Neural cell (in vitro differentiated cells): ENCODE data around the gene LYPD6B. TPM values are rescaled to one million over a fixed set of nuclear protein-coding genes. Genes with fewer than 3 reads are reported as not detected.

Source experiments
- H2AFZ ChIP-seq: fragments of 200-600, 300-800 bp; sonication (generic), shearing (Covaris generic); 2 replicates; pipeline ENCODE4 v1.6.0; 2014; ENCODE audit warnings: low read depth, mild to moderate bottlenecking, antibody characterized with exemption, low read length, moderate library complexity
- H3F3A ChIP-seq: fragments of 200-600 bp; shearing (Covaris generic); 2 replicates; pipeline ENCODE4 v1.6.1; 2016; ENCODE audit warnings: mild to moderate bottlenecking, moderate library complexity, mixed read lengths, antibody characterized with exemption, low read length; ENCODE audit not compliant: insufficient read depth, poor library complexity, severe bottlenecking
- H3K27ac ChIP-seq: fragments of 200-600, 300-800 bp; sonication (generic), shearing (Covaris generic); 2 replicates; pipeline ENCODE4 v1.5.1; 2014; ENCODE audit warnings: mild to moderate bottlenecking, low read length, moderate library complexity
- H3K27me3 ChIP-seq: fragments of 300-800, 200-600 bp; sonication (generic), shearing (Covaris generic); 2 replicates; pipeline ENCODE4 v1.6.0; 2014; ENCODE audit warnings: mild to moderate bottlenecking, low read depth, low read length, moderate library complexity; ENCODE audit not compliant: insufficient read depth
- H3K36me3 ChIP-seq: fragments of 300-800, 200-600 bp; sonication (generic), shearing (Covaris generic); 2 replicates; pipeline ENCODE4 v1.5.1; 2014; ENCODE audit warnings: mild to moderate bottlenecking, antibody characterized with exemption, low read length, moderate library complexity; ENCODE audit not compliant: insufficient read depth
- H3K4me2 ChIP-seq: fragments of 300-800, 200-600 bp; sonication (generic), shearing (Covaris generic); 2 replicates; pipeline ENCODE4 v1.6.0; 2014; ENCODE audit warnings: mild to moderate bottlenecking, low read length
- H3K4me3 ChIP-seq: fragments of 300-800, 200-600 bp; sonication (generic), shearing (Covaris generic); 2 replicates; pipeline ENCODE4 v1.5.1; 2014; ENCODE audit warnings: mild to moderate bottlenecking, low read length, moderate library complexity
- H3K79me2 ChIP-seq: fragments of 200-600 bp; shearing (Covaris generic); replicated peaks from 2 replicates; pipeline ENCODE4 v1.6.0; 2014; ENCODE audit warnings: mild to moderate bottlenecking, low read length, moderate library complexity; ENCODE audit not compliant: insufficient read depth
- H3K9ac ChIP-seq: fragments of 300-800, 200-600 bp; sonication (generic), shearing (Covaris generic); 2 replicates; pipeline ENCODE4 v1.6.1; 2016; ENCODE audit warnings: mild to moderate bottlenecking, low read length, mixed read lengths
- H3K9me2 ChIP-seq: fragments of 200-600 bp; shearing (Covaris generic); 2 replicates; pipeline ENCODE4 v1.6.1; 2016; ENCODE audit warnings: mild to moderate bottlenecking, low read length, mixed read lengths; ENCODE audit not compliant: insufficient read depth
- H3K9me3 ChIP-seq: fragments of 200-600, 300-800 bp; sonication (generic), shearing (Covaris generic); 2 replicates; pipeline ENCODE4 v1.6.1; 2016; ENCODE audit warnings: mild to moderate bottlenecking, mixed run types, low read length, moderate library complexity, mixed read lengths
- H4K20me1 ChIP-seq: fragments of 200-600 bp; shearing (Covaris generic); 2 replicates; pipeline ENCODE4 v1.6.1; 2016; ENCODE audit warnings: mild to moderate bottlenecking, mixed run types; ENCODE audit not compliant: insufficient read depth
- CTCF ChIP-seq: fragments of 450-650 bp; IDR thresholded peaks from 2 replicates; pipeline ENCODE4 v1.5.1; 2014; ENCODE audit warnings: antibody characterized with exemption, mild to moderate bottlenecking, moderate library complexity; ENCODE audit not compliant: poor library complexity, severe bottlenecking
- EP300 ChIP-seq: fragments of 450-650 bp; conservative IDR thresholded peaks from 2 replicates; pipeline ENCODE4 v1.6.1; 2014; ENCODE audit warnings: antibody characterized with exemption, mild to moderate bottlenecking, moderate library complexity; ENCODE audit not compliant: poor library complexity, severe bottlenecking
- EZH2 ChIP-seq: fragments of 200-600, 300-800 bp; shearing (Covaris generic), sonication (generic); IDR thresholded peaks from 2 replicates; pipeline ENCODE4 v1.6.1; 2014; ENCODE audit warnings: antibody characterized with exemption, low read length, borderline replicate concordance, mild to moderate bottlenecking; ENCODE audit not compliant: insufficient read depth, poor library complexity, severe bottlenecking
- MXI1 ChIP-seq: fragments of 450-650 bp; conservative IDR thresholded peaks from 2 replicates; pipeline ENCODE4 v1.6.1; 2014; ENCODE audit warnings: antibody characterized with exemption, mild to moderate bottlenecking; ENCODE audit not compliant: poor library complexity, severe bottlenecking
- POLR2AphosphoS5 ChIP-seq: IDR thresholded peaks from 2 replicates; pipeline ENCODE4 v1.6.1; 2012
- RAD21 ChIP-seq: fragments of 450-650 bp; conservative IDR thresholded peaks from 2 replicates; pipeline ENCODE4 v1.6.1; 2014; ENCODE audit warnings: antibody characterized with exemption, mild to moderate bottlenecking, moderate library complexity
- REST ChIP-seq: IDR thresholded peaks from 2 replicates; pipeline ENCODE4 v1.6.1; 2012; ENCODE audit warnings: borderline replicate concordance
- SMC3 ChIP-seq: fragments of 450-650 bp; conservative IDR thresholded peaks from 2 replicates; pipeline ENCODE4 v1.6.1; 2014; ENCODE audit warnings: antibody characterized with exemption, mild to moderate bottlenecking, moderate library complexity; ENCODE audit not compliant: poor library complexity
- TAF1 ChIP-seq: IDR thresholded peaks from 2 replicates; pipeline ENCODE4 v1.6.1; 2012; ENCODE audit warnings: low read depth
- polyA plus RNA-seq: library from polyadenylated mRNA; depleted of rRNA; stranded (reverse); fragments of >200 nt; gene quantifications from 2 replicates; pipeline ENCODE4 v1.2.3, GENCODE V29; 2014

LYPD6B gene
- polyA plus RNA-seq, 1 donor from 2014 or later, result 0.68 TPM

GRCh38 chr2:149047118-149047517 is 8.6 kb downstream of the LYPD6B start:
- no peak for TF ChIP-seq CTCF
- no peak for TF ChIP-seq EZH2
- no peak for TF ChIP-seq EP300
- no peak for TF ChIP-seq MXI1
- Histone ChIP-seq H3K79me2 (no peaks in the 10 kb centered on the region), H3K9me3 (no peaks in the 10 kb centered on the region), H3F3A (no peaks in the 10 kb centered on the region), H3K36me3 (no peaks in the 10 kb centered on the region), H3K4me3 (no peak overlapping the region), H3K27me3 (no peaks in the 10 kb centered on the region), H3K9ac (no peak overlapping the region), H3K27ac (no peak overlapping the region), H2AFZ (no peak overlapping the region), H4K20me1 (no peaks in the 10 kb centered on the region), H3K4me2 (no peak overlapping the region), H3K9me2 (no peaks in the 10 kb centered on the region)

GRCh38 chr2:149049142-149049541 is 10.6 kb downstream of the LYPD6B start:
- Histone ChIP-seq H4K20me1 (no peaks in the 10 kb centered on the region), H3F3A (no peaks in the 10 kb centered on the region), H3K9me2 (no peaks in the 10 kb centered on the region), H3K4me2 (no peak overlapping the region), H3K27ac (no peak overlapping the region), H3K36me3 (no peaks in the 10 kb centered on the region), H3K79me2 (no peaks in the 10 kb centered on the region), H3K27me3 (no peaks in the 10 kb centered on the region), H3K4me3 (no peak overlapping the region), H2AFZ (no peak overlapping the region), H3K9me3 (no peaks in the 10 kb centered on the region), H3K9ac (no peak overlapping the region)
- TF ChIP-seq REST (no peak), EZH2 (no peak), POLR2AphosphoS5 (no peak), MXI1 (no peak), SMC3 (no peak), EP300 (no peak), CTCF (no peak), RAD21 (no peak), TAF1 (no peak)
